ENCODE data around the gene PRLHR.

Gene PRLHR

DNA sequence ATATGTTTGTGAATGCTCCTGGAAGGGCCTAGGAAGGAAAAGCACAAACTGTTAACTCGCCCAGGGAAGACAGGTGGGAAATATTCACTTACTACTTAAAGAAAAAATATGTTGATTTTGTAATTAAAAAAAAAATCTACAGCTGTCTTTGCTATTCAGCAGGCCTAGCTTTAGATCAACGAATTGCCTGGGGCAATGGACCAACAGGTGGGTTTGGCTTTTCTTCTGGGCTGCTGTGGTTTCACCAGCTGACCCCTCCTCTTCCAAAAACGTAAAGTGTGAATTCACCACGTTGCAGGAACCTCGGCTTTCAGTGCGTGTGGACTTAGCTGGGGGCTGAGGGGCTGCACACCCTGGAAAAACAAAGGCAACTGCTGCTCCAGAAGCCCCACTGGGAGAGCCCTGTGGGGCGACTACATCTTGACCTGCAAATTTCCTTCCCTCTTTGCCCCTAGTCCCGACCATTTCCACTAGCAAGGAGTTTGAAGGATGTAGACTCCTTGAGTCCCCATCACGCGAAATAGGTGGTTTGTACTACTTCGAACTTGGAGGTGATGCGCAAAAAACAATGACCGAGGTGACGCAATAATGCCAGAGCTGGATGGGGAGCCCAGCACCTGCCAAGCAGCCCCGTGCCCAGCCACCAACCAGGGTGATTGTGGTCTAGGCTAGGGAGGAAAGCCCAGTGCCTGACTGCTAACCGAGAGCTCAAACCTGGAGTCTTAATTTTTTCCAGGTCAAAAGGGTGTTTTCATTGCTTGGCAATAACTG is 7.4 kb downstream of the PRLHR start:
- DNase-seq (ENCODE audit: low read depth in 3 of 3): no peak

DNA sequence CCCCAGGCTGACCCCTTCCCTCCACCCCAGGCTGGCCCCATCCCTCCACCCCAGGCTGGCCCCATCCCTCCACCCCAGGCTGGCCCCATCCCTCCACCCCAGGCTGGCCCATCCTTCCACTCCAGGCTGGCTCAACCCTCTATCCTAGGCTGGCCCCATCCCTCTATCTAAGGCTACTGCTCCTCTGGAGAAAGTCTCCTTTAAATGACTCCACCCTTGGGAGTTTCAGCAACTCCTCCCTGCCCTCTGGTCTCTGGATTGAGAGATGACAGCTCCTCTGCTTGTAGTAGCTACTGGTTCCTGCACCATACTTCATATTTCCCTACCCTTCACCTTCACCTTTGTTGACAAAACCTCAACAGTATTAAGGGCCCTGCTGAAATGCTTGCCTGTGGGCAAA is 8.5 kb downstream of the PRLHR start:
- DNase-seq (ENCODE audit: low read depth in 3 of 3): no peak

DNA sequence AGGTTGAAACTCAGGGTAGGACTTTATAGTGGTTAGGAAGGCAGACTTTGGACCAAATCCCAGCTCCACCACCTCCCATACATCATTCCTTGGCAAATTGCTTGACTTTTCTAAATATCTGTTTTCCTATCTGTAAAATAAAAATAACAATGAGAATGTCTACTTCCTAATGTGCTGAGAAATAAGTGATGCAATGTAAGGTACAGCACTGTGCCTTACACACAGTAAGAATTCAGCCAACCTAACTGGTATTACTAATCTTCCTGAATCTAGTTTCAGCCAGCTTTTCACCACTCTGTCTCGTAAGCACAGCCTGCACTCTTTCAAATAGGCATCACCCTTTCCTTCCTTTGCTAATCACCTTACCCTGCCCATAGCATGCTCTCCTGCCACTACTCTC is 9.7 kb downstream of the PRLHR start:
- no peak for DNase-seq (ENCODE audit: low read depth in 3 of 3)

DNA sequence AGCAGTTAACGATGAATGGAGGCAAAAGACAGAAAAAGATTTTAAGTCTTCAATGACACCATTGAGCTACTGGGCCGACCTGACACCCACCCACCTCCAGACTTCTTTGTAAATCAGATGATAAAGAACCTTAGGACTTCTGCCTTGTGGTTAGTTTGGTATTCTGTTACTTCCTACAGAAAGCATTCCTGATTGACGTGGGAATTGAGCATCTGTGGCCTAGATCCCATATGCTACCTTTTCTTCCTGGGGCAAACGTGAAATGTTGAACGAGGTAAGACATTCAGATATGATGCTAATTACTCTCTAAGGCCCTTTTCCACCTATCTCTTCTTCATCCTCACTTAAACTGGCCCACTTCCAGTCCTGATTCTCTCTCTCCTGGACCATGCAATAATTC is 10.2 kb downstream of the PRLHR start:
- no peak for DNase-seq (ENCODE audit: low read depth in 3 of 3)

DNA sequence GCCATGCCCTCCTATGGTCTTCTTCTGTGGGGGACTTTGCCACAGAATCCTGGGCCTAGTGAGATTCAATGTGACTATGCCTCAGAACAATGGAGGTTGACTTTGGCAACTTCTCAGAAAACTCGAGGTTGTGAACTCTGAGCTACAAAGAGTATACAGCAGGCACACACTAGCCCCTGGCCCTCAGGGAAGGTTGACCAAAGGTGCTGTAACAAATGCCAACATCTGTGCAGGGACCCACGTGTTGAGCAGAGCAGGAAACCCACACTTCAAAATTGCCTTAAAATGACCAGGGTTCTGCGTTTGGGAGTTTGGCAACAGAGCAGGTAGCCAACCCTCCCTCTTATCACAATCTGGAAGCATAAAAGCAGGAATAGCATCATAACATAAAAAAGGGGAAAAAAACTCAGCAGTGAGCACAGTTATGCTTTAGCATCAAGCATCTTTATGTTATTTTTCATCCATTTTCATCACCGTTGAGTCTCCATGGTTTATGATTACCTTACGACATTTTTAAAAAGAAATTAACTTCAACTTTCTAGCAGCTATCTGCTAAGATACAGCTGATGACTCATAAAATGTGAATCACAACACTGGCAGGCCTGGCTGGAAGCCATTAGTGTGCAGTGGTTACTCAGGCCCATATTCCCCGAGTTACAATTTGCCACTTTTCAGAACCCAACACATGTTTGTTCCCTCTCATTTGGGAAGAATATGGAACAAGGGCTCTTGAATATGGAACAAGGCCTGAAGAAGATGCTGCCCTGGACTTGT is 11.1 kb downstream of the PRLHR start:
- DNase-seq (ENCODE audit: low read depth in 3 of 3): no peak

DNA sequence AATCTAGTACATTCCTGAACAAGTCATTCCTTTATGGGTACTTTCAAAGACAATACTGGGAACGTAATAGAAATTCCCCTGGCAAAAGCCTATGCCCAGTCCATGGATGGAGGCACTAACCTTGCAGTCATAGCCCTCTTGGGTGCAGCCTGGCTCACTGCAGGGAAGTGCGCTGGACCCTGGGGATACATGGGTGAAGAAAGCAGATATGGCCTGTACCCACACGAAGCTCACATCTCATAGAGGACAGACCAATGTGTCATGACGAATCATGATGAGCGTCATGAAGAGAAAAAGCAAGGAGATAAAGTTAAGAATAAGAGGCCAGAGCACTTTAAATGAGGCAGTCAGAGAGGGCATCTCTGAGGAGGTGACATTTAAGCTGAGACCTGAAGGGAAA is 11.8 kb downstream of the PRLHR start:
- DNase-seq (ENCODE audit: low read depth in 3 of 3): no peak

DNA sequence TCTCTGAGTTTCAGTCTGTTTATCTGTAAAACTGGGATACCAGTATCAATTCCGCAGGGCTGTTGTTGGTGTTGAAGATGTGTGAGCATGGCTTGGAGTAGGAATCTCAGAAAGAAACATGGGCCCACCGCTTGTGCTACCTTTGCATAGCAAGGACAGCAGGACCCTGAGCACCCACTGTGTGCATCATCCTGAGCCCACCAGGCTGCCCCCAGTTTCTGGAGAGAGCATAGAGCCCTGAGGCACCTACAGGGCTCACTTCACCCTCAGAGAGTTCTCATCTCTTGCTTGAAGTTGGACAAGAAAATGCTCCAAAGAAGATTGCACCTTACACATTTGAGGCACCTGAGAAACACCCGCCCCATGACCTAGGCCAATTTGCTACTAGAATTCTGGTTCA is 12.9 kb downstream of the PRLHR start:
- no peak for DNase-seq (ENCODE audit: low read depth in 3 of 3)

DNA sequence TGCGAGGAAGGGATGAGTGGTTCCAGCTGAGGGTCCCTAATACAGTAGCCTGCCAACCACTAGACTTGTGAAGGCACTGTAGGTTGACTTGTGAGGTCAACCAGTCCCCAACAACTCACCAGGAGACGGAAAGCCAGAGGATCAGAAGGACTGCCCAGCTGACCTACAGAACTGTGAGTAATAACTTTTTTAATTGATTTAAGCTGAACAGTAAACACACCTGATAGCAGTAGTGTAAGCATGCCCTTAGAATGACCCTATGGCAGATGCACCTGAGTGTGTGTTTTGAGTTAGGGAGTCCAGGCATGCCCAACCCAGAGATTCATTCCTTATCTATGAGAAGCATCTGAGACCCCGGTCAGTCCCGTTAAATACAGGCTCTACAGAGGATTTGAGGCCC is 14.1 kb downstream of the PRLHR start:
- DNase-seq (ENCODE audit: low read depth in 3 of 3): no peak

DNA sequence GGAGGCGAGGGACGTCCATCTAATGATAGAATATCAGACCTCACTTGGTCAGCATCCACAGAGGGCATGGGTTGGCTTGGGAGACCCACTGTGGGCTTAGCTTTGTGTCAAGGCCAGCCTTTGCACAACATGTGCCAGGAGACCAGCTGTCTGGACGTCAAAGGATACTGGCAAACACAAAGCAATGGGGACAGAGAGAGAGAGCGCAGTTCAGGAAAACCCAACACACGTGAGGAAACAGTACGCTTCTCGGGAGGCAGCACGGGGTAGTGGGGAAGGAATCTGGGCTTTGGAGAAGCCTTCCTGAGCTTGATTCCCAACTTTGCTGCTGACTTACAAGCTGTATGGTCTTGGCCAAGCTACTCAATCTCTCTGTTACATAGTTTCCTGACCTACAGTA is 14.7 kb downstream of the PRLHR start:
- no peak for DNase-seq (ENCODE audit: low read depth in 3 of 3)

DNA sequence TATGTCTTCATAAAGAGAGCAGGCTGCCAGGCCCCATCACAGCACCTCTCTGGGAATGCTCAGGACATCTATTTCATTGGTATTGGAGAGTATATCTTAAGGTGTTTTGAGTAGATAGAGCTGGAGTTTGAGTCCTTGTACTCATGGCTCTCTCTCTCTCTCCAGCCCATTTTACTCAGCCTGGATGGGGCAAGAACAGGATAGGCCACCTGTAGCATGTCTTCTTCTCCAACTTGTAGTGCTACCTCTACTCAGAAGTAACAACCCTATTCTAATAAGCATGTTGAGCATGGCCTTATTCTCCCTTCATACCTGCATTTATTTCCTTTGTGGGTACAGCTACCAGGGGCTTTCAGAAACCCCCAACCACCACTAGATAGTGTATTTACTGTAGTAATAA is 21.9 kb downstream of the PRLHR start:
- DNase-seq (ENCODE audit: low read depth in 3 of 3): no peak

DNA sequence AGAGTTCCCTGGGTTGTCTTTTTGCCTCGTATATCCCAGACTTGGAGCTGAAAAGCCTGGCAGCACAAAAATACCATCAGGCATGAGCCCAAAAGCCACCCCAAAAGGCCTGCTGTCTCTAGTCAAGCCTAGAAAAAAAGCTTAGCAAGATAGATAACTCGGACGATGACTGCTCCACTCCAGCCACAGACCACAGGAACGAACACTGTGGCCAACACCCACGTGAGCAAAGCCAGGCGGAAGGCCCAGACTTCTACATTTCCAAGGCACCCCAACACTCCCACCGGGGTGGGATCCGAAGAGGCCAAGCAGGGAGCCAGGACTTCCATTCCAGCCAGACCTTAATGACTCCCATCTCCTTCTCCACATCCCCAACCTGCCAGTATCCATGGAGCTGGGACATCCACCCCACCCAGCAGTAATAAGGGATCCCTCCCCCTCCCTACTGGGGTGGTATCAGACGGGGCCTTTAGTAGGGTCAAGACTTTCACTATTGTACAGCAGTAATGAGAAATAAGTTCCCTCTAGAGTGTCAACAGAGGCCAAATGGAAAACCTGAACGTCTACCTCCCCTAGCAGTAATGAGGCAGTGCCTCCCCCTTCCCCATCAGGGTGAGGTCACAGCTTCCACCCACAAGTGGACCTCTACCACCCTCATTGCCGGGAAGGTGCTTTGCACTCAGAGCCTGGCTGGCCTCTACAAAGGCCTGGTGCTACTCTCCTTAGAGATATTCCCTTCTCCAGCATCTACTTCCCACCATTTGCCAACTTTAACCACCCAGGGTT is 23.0 kb downstream of the PRLHR start:
- no peak for DNase-seq (ENCODE audit: low read depth in 3 of 3)

DNA sequence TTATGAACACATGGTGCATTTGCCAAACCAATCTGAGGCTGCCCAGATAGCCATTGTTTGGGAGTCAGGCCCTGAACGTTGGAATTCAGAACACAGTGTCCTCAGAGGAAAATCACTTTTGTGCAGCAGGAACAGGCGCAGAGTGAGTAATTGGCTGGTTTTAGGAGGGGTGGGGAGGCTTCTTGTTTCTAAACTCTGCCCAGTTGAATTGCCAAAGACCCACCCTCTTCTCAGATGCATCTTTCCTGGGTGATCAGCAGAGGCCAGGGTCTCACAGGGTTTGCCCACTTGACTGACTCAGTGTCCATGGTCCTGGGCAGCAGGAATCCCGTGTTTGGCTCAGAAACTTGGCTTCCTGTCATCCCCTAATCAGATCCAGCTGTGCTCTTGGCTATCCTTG is 24.3 kb downstream of the PRLHR start:
- no peak for DNase-seq (ENCODE audit: low read depth in 3 of 3)

DNA sequence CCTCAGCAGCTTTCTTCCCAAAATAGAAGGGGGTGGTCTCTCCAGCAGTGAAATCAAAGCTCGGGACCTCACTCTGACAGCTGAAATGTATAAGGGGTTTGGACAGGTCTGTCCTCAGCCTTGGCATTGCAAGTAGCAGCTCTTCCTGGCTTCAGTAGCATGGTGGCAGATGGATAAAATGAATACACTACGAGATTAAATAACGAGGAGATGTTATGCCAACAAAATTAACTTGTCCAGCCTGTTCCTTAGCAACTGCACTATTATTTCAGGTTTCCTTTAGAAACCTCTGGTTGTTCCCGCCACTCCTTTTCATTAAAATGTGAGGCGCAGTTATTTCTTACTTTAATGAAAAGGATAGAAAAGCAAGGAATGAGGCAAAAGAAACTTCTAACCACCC is 24.9 kb downstream of the PRLHR start:
- no peak for DNase-seq (ENCODE audit: low read depth in 3 of 3)

DNA sequence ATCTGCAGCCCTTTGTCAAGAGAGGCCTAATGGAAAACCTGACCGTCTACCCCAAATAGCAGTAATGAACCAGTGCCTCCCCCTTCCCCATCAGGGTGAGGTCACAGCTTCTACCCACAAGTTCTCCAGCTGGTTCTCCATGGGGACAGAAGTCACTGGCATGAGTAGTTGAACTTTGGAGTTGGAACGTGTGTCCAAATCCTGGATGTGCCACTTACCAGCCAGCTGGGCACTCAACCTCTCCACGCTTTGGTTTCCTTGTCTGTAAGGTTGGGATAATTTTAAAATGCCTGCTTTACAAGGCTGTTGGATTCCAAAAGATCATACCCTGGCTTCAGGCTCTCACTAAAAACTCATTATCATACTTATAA is 25.6 kb downstream of the PRLHR start:
- DNase-seq (ENCODE audit: low read depth in 3 of 3): no peak

DNA sequence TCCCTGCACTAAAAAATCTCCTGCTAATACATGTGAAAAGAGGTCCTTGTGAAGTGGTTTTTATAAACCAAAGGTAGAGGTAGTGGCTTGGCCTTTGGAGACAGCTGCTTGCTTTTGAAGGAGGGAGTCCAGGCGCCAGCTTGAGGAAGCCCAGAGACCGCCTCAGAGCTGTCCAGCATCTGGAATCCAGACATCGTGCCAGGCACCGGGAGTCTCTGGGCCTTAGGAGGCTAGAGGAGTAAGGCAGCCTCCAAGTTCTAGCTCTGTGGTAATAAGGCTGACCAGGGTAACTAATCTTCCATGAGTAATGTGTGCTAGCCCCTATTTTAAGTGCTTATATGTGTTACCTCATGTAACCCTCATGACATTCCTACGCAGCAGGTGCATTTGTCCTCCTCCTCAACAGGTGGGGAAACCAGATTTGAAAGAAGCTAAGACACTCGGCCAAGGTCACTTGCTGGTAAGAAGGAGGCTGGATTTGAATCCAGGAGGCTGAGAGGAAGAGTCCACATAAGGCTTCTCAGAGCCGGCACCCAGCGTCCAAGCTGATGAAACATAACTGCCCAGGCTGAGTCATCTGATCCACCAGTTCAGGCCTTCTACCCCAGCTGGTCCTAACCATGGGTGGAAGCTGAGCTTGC is 26.1 kb downstream of the PRLHR start:
- no peak for DNase-seq (ENCODE audit: low read depth in 3 of 3)

DNA sequence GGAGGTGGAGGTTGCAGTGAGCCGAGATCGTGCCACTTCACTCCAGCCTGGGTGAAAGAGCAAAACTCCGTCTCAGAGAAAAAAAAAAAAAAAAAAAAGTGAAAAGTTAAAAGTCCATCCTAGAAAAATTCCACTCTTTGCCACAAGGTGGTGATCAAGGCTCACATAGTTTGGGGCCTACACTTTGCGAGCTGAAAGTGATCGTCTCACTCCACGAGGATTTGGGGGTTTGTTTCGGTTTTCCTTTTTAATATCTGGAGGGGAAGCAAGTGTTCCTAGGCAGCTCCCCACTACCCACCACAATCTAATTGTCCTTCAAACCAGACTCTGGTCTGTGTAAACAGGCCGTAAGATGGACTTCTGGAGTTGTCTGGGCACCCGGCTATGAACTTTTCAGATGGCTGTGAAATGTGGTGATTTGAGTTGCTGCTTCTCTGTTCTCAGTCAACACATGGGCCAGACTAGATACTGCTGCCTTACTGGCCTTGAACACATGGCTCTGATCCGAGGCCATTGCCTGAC is 27.1 kb downstream of the PRLHR start:
- peak in 2 of 3 donors; percentile 34 to 39 for DNase-seq (ENCODE audit: low read depth in 3 of 3)

DNA sequence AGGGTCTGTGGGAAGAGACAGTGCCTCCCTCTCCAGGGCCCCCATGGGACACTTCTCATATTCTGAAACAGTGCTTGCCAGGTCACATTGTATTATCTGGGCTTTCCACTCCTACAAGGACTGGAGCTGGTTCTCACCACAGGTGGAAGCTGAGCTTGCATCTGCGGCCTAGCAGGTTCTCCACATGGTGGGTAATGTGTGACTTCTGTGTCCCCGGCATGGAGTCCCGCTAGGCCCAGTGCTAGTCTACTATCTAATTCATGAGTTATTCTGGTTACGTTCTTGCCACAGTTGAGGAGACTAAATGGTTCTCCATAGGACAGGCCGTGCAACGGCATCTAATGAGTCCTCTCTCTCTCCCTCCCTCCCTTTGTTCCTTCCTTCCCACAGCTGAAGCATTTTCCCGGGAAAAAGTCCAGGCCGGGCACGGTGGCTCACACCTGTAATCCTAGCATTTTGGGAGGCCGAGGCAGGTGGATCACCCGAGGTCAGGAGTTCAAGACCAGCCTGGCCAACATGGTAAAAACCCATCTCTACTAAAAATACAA is 27.7 kb downstream of the PRLHR start:
- no peak for DNase-seq (ENCODE audit: low read depth in 3 of 3)

DNA sequence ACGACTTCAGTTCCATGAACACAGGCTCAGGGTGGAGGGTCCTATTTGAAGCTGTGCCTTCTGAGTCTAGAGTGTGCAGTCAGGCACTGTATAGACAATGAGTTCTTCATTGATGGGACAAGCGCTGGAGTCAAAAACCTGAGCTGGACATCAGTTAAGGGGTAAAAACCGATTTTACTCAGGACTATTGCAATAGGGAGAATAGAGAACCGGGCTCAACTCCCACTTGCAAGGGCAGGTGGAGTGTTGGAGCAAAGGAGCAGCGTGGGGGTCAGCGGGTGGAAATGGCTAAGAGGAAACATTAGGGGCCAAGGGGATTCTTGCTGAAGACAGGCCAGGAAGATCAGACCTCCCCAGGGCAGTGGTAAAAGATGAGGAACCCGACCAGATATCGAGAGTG is 28.5 kb downstream of the PRLHR start:
- no peak for DNase-seq (ENCODE audit: low read depth in 3 of 3)

DNA sequence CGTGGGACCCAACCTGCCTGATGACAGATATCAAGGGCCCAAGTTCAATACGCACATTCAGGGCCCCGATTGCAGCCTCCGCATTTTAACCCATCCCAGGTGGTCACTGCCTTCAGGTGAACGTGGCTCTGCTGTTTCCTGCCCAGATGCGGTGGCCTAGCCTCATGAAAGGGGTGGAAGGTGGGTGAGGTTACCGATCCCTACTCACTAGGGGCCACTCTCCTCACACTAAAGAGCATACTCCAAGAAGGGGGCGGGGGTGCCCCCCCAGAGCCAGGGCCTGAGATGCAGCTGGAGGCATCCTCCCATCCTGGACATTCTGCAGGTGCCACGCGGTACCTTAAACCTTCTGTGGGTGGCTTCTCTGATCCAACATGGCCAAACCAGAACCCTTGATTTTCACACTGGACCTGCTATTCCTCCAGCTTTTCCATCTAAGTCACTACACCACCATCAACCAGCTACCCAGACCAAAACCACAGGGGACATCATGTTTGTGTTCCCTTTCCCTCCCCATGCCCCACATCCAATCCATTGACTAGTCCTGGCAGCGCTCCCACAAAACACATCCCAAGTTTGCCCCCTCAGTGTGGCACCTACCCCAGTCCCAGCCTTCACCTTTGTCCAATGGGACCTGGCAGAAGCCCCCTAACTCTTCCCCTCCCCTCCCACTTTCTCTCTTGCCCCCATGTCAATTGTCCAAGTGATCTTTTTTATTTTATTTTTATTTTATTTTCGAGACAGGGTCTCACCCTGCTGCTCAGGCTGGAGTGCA is 30.0 kb downstream of the PRLHR start:
- DNase-seq (ENCODE audit: low read depth in 3 of 3): no peak

DNA sequence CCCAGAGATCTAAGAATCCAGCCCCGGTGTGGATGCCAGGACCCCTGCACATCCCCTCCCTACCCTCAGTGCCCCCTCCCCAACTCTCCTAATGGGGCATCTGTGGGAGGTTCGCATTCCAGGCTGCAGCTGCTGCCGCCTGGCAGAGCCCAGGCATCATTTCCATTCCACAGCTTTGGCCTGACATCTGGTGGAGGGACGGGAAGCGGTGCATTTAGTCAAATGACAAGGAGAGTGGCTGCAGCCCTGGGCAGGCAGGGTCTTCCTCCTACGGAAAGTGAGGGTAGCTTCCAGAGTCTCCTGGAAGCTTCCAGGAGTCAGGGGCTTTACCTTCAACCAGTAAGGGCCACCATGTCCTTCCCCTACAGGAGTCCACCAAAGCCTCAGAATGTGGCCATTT is 30.8 kb downstream of the PRLHR start:
- no peak for DNase-seq (ENCODE audit: low read depth in 3 of 3)

DNA sequence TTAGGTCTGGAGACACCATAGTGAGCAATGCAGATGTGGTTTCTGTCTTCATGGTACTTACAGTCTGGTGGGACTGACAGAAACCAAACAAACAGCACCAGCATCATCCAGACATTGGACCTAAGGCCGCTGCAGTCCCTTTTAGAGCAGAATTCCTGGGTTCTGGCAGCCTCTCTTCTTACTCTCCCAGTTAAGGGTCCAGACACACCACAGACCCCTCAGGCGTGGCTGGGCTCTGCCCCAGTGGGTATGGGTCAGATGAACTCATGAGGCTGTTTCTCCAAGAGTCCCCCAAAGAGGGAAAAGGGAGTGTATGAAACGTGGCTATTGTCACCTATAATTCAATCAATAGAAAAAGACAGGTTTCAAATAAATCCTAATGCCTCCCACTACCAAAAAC is 31.3 kb downstream of the PRLHR start:
- no peak for DNase-seq (ENCODE audit: low read depth in 3 of 3)

Data from stimulated activated CD4-positive, alpha-beta T cell treated with anti-CD3 and anti-CD28 coated beads, TNF-alpha, amount 100 ng/mL, for 48 hours (primary cell).